ENCODE data around the gene TBC1D8B. TPM values are rescaled to one million over a fixed set of nuclear protein-coding genes. Genes with fewer than 3 reads are reported as not detected.

TBC1D8B gene
- total and polyA plus RNA-seq, 2 of the 8 experiments (the other 6 are each of a cell fraction or from before 2014, with no cell fraction given), result 0.91 to 8.4 TPM

DNA sequence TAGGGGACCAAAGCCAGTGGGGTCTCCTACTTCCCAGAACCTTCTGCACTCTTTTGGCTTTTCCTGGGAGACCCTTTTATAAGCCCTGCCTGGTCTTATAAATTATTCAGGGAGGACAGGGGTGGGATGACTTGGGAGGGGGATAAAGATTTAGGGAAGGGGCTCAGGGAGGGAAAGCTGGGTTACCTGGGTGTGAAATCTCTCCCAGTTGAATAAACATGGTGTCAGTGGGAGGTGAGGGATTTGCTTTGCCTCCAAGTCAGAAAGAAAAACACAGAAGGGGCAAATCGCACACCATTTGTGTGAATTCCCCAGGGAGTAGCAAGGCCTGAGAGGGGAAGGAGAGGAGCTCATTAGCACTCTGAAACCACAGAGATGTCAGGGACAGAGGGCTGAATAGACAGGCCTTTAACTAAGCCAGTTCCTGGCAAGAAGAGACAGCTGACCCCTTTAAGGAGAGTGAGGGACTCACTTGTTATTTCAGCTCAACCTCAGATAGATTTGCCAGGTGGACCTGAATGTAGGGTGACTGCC lies 100.9 kb downstream of the TBC1D8B start, which contains the start of gene RIPPLY1:
RIPPLY1 (minus strand) TSS at position 51 of the 534 bp plus-strand sequence. CDS start 54 bp downstream, outside the sequence.
- FAIRE-seq (no peak), DNase-seq (ENCODE audit: low read depth in 1 of 2, low spot score in 2 of 2) (no peak)
- CTCF ChIA-PET (ENCODE audit: partially characterized antibody), result interaction anchor here (0.7 to 5.6 kb wide), 7 partner anchors 11 to 122 kb away, joined by 3 to 35 read pairs (median 3); no protein-coding TSS in a partner anchor
- Histone ChIP-seq H3K79me2 (ENCODE audit: control insufficient read depth in 1 of 2, insufficient read depth in 2 of 2, low read length in 2 of 2) (no peaks in the 10 kb centered on the region), H2AFZ (ENCODE audit: low read length) (no peak within 1 kb of the TSS), H2BK12ac (ENCODE audit: low read depth, low read length) (no peak within 1 kb of the TSS), H3K4me2 (ENCODE audit: insufficient read depth in 1 of 2, low read depth in 2 of 2, low read length in 2 of 2) (no peak within 1 kb of the TSS), H3K14ac (ENCODE audit: insufficient read length) (no peak within 1 kb of the TSS), H4K5ac (ENCODE audit: insufficient read length, low read depth, low read length) (no peak within 1 kb of the TSS), H3K23me2 (ENCODE audit: low read depth, low read length) (no peaks in the 10 kb centered on the region), H4K20me1 (replicated peaks in 1 of 2; ENCODE audit: control insufficient read depth in 1 of 2, insufficient read depth in 2 of 2, low read length in 2 of 2) (no peaks in the 10 kb centered on the region), H2BK15ac (ENCODE audit: low read length) (no peak within 1 kb of the TSS), H3K18ac (ENCODE audit: extremely low read depth, low read length) (no peak within 1 kb of the TSS), H3K4me3 (ENCODE audit: extremely low read depth in 1 of 4, insufficient read depth in 2 of 4, low read depth in 3 of 4, low read length in 4 of 4) (no peak within 1 kb of the TSS), H3K27me3 (replicated peaks in 1 of 4; ENCODE audit: control insufficient read depth in 3 of 4, extremely low read depth in 1 of 4, insufficient read depth in 3 of 4, low read length in 3 of 4) (no peaks in the 10 kb centered on the region), H2BK20ac (ENCODE audit: low read length) (no peak within 1 kb of the TSS), H3K9me3 (ENCODE audit: insufficient read depth in 2 of 2, low read depth in 1 of 2, low read length in 1 of 2) (no peaks in the 10 kb centered on the region), H2BK5ac (ENCODE audit: low read depth, low read length) (no peak within 1 kb of the TSS), H3K9ac (replicated peaks in 1 of 4; ENCODE audit: extremely low read depth in 1 of 4, low read depth in 3 of 4, low read length in 3 of 4) (no peak within 1 kb of the TSS), H3K4me1 (replicated peaks in 1 of 4; ENCODE audit: control insufficient read depth in 3 of 4, insufficient read depth in 4 of 4, low read length in 3 of 4) (no peaks in the 10 kb centered on the region; a peak in 1 of 7 replicates), H3K36me3 (ENCODE audit: control insufficient read depth in 2 of 4, insufficient read depth in 4 of 4, low read length in 3 of 4) (no peaks in the 10 kb centered on the region), H3K79me1 (ENCODE audit: low read depth, low read length) (no peaks in the 10 kb centered on the region), H2AK5ac (ENCODE audit: low read depth, low read length) (no peak within 1 kb of the TSS), H4K91ac (replicated peaks; ENCODE audit: insufficient read length, low read length) (no peak within 1 kb of the TSS), H4K8ac (ENCODE audit: extremely low read depth, insufficient read depth, low read length) (no peak within 1 kb of the TSS), H3K27ac (ENCODE audit: low read depth, low read length) (no peak within 1 kb of the TSS), H3K56ac (replicated peaks; ENCODE audit: insufficient read length, low read depth, low read length) (no peak within 1 kb of the TSS), H3K4ac (replicated peaks; ENCODE audit: insufficient read length, low read depth, low read length) (no peak within 1 kb of the TSS), H3K23ac (ENCODE audit: insufficient read length) (no peak within 1 kb of the TSS), H2BK120ac (replicated peaks; ENCODE audit: low read depth, low read length) (no peak within 1 kb of the TSS)
- POLR2A ChIA-PET (ENCODE audit: partially characterized antibody), result no interaction called here
- TF ChIP-seq CBX5 (IDR thresholded peaks at IDR 0.05; ENCODE audit: low read depth, low read length) (no peak), BRCA1 (IDR thresholded peaks at IDR 0.05; ENCODE audit: low read depth, low read length) (no peak), EP300 (IDR thresholded peaks at IDR 0.05; ENCODE audit: borderline replicate concordance in 1 of 2, low read depth in 2 of 2, low read length in 2 of 2) (no peak)
- whole genome bisulfite sequencing, 2 experiments (ENCODE audit: extremely low coverage in 1 of 2, insufficient coverage in 1 of 2, insufficient read length in 1 of 2, insufficient replicate concordance in 2 of 2, low coverage in 1 of 2, low lambda C conversion rate in 2 of 2, missing lambda C conversion rate in 1 of 2), result 86% methylated on average over 1 of the region's 1 CpG; no CpG with 5 or more reads in 1 of the 2 experiments

All from H1 (cell line).